C4-2B (cell line): ENCODE data around the gene SYNGR3.

Source experiments
- H3K27ac ChIP-seq: fragments of 450-650 bp; 2 replicates; pipeline ENCODE4 v1.5.1; 2017
- ZFX ChIP-seq: fragments of 450-650 bp; IDR thresholded peaks from 2 replicates; pipeline ENCODE4 v1.6.1; 2017
- TF ChIP-seq, protein P1 (sequence below): fragments of 450-650 bp; conservative IDR thresholded peaks from 2 replicates; pipeline ENCODE4 v1.5.1; 2017; ENCODE audit warnings: mild to moderate bottlenecking

SYNGR3 gene

DNA sequence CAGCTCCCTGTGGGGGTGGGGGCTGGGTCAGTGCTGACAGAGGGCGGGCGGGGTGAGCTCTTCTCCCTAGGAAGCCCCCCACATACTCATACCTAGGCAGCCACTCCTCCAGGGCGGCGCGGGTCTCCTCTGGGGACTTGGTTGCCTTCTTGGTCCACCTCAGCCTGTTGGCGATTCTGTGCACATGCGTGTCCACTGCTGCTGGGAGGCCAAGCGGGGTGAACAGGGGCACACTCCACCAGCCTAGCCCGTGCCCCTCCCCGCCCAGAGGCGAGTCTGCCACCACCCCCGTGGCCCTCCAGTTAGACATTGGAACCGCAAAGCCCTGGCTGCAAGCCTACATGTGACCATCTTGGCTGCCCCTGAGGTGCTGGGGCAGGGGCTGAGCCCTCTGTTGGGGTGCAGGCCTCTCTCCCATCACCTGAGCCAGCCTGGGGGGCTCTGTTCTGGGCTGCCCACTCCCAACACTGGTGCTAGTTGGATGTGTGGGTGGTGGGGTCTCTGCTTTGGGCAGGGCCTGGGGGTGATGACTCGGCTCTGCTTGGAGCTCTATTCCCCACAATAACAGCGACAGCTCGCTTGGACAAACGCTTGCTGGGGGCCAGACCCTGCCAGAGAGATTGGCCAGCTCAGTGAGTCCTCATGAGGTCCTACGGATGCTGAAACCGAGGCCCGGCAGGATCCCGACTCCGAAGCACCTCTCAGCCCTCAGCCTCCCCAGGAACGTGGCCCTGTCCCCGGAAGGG is 50.4 kb downstream of the SYNGR3 start:
- TF ChIP-seq ZFX: no peak
- TF ChIP-seq, protein P1, sequence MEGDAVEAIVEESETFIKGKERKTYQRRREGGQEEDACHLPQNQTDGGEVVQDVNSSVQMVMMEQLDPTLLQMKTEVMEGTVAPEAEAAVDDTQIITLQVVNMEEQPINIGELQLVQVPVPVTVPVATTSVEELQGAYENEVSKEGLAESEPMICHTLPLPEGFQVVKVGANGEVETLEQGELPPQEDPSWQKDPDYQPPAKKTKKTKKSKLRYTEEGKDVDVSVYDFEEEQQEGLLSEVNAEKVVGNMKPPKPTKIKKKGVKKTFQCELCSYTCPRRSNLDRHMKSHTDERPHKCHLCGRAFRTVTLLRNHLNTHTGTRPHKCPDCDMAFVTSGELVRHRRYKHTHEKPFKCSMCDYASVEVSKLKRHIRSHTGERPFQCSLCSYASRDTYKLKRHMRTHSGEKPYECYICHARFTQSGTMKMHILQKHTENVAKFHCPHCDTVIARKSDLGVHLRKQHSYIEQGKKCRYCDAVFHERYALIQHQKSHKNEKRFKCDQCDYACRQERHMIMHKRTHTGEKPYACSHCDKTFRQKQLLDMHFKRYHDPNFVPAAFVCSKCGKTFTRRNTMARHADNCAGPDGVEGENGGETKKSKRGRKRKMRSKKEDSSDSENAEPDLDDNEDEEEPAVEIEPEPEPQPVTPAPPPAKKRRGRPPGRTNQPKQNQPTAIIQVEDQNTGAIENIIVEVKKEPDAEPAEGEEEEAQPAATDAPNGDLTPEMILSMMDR: no peak
- peak overlapping the region; percentile 64 for H3K27ac ChIP-seq

DNA sequence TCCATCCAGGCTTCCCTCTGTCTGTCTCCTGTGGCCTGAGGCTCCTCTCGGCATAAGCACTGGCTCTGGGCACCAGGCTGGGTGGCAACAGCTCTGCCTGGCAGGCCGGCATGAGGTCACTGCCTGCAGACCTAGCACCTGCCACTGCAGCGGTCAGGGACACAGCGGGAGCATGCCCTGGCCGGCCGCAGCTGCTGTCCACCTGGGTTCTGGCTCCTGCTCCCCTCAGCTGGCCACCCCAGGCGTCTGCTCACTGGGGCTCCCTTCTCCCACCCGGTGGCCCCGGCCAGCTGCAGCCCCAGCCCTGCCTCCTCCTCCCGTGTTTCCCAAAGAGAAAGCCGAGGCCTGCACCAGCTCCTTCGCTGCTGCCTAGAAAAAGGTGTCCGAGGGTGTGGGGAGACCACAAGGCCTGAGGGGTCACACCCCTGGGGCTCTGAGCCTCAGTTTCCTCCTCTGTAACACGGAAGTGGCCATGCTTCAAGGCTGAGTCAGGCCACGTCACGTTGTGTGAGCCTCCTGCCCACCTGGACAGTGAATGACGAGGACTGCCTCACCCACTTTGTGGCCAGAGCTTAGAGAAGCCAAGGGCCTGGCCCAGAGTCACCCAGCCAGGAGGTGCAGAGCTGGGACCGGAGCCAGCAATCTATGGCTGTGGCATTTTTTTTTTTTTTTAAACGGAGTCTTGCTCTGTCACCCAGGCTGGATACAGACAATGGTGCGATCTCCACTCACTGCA is 51.2 kb downstream of the SYNGR3 start:
- H3K27ac ChIP-seq: peak overlapping the region; percentile 64
- TF ChIP-seq ZFX: no peak
- TF ChIP-seq, protein P1: no peak

- TF ChIP-seq ZFX: no peak
- TF ChIP-seq, protein P1: no peak
- peak overlapping the region; percentile 64; the same call in 1 of the 2 replicates for H3K27ac ChIP-seq
Observed at GRCh38 chr16:2042171-2042985, 52.6 kb downstream of the SYNGR3 start.

DNA sequence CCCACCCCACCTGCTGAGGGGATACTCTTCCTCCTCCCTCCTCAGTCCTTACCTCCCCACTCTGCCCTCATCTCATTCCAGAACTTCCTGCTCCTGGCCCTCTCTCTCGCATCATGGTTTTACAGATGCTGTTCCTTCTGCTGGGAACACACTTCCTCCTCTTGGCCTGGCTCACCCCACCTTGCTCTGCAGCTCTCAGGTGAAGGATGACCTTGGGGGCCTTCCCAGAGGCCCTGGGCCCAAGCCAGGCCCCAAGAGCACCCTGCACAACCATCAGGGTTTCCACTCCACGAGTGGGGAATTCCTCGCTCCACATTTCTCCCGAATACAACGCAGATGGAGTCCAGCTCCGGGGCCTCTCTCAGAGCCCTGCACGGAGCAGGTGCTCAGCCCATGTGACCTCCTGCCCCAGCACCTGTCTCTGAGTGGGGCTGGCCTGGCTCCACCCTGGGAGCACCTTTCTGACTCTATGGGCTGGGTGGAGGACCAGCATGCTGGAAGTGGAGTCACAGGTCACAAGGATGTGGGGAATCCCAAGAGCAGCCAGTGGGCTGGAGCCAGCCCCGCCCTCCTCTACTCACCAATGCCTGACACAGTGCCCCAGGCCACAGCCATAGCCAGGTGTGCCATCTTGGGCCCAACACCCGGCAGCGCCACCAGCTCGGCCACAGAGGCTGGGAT is 53.4 kb downstream of the SYNGR3 start:
- TF ChIP-seq ZFX: no peak
- TF ChIP-seq, protein P1: no peak
- no peak overlapping the region for H3K27ac ChIP-seq
